ENCODE results near the gene PREPL.

GRCh38 chr2:44388877-44389276 lies 27.6 kb upstream of the PREPL start:
- TF ChIP-seq POLR2AphosphoS5 (IDR thresholded peaks at IDR 0.05; ENCODE audit: low read length): no peak
- no peak for TF ChIP-seq IRF3 (IDR thresholded peaks at IDR 0.05)
